Fibroblast of pulmonary artery (primary cell): ENCODE measurements around the gene MCCD1.
"Not testable (repeated sequence)": the region's sequence is repeated elsewhere in the genome, so short reads cannot be mapped to it uniquely, and the experiment has no call there.

Experiments
- DNase-seq: peaks from one replicate; pipeline ENCODE4 v3.0.0-alpha.2; 2010; ENCODE audit warnings: low read depth
- H3K4me3 ChIP-seq: replicated peaks from 2 replicates; pipeline ENCODE4 v1.5.1; 2011; ENCODE audit warnings: low read depth, mild to moderate bottlenecking, control low read depth, low read length, moderate library complexity
- CTCF ChIP-seq: IDR thresholded peaks from 2 replicates; pipeline ENCODE4 v1.5.1; 2011; ENCODE audit warnings: mild to moderate bottlenecking, control low read depth, low read length, inconsistent platforms; ENCODE audit errors: missing control alignments

Gene MCCD1

GRCh38 chr6:31546339-31546957 lies 17.7 kb downstream of the MCCD1 start, which contains the start of gene ATP6V1G2:
Gene ATP6V1G2, minus strand, starts transcription at chr6:31546608. Its CDS starts 49 bp downstream, at chr6:31546559.
- TF ChIP-seq CTCF, result no peak
- peak within 1 kb of the TSS; percentile 61 for H3K4me3 ChIP-seq
- peak; percentile 93 for DNase-seq

- TF ChIP-seq CTCF, result no peak
- DNase-seq, result peak; percentile 99
- peak within 1 kb of the TSS; percentile 61 for H3K4me3 ChIP-seq
Observed at GRCh38 chr6:31546958-31547726, 18.4 kb downstream of the MCCD1 start, which contains the start of gene NFKBIL1. Gene NFKBIL1, plus strand, starts transcription at chr6:31547608. Its CDS starts 87 bp downstream, at chr6:31547695.

GRCh38 chr6:31547727-31548543 lies 19.2 kb downstream of the MCCD1 start:
- H3K4me3 ChIP-seq, result peak overlapping the region; percentile 61
- no peak for DNase-seq
- TF ChIP-seq CTCF, result no peak

GRCh38 chr6:31548544-31548873 lies 19.7 kb downstream of the MCCD1 start:
- peak overlapping the region; percentile 61 for H3K4me3 ChIP-seq
- no peak for TF ChIP-seq CTCF
- DNase-seq, result no peak

GRCh38 chr6:31551371-31551770 lies 22.6 kb downstream of the MCCD1 start:
- peak; percentile 77 for DNase-seq
- TF ChIP-seq CTCF, result peak; percentile 54
- not testable (repeated sequence) for H3K4me3 ChIP-seq

- no peak for DNase-seq
- TF ChIP-seq CTCF, result no peak
- H3K4me3 ChIP-seq, result no peak overlapping the region
Observed at GRCh38 chr6:31556307-31556706, 27.5 kb downstream of the MCCD1 start.
